ENCODE data around the gene NPPB. TPM values are rescaled to one million over a fixed set of nuclear protein-coding genes. Genes with fewer than 3 reads are reported as not detected.

Gene NPPB
- total RNA-seq, 1 experiment from 2014 or later, result not detected

GRCh38 chr1:11878081-11878890 lies 19.5 kb upstream of the NPPB start:
- H3K27me3 Mint-ChIP-seq (ENCODE audit: insufficient read depth, unreplicated experiment), result peaks cover 59% of the 10 kb centered on the region
- intact Hi-C loops (cut with micrococcal nuclease), result no loop called here
- no TSS peak for BruUV-seq (replicated peaks)
- no peak for TF ChIP-seq CTCF (IDR thresholded peaks at IDR 0.05; ENCODE audit: unreplicated experiment)
- CTCF ChIA-PET, result interaction anchor here (0.5 to 1.0 kb wide), 3 partner anchors 14 to 21 kb away, joined by 3 to 5 read pairs (median 3); no protein-coding TSS in a partner anchor
- H3K9me3 Mint-ChIP-seq (ENCODE audit: unreplicated experiment), result no peaks in the 10 kb centered on the region
- POLR2A ChIA-PET, result interaction anchor here (0.7 to 1.2 kb wide), 2 partner anchors 30 to 262 kb away, joined by 3 to 5 read pairs; no protein-coding TSS in a partner anchor
- DNase-seq (ENCODE audit: unreplicated experiment), result no peak
- no peaks in the 10 kb centered on the region for H3K36me3 Mint-ChIP-seq (ENCODE audit: insufficient read depth, unreplicated experiment)
- H3K4me3 Mint-ChIP-seq (ENCODE audit: unreplicated experiment), result no peak overlapping the region
- no peaks in the 10 kb centered on the region for H3K4me1 Mint-ChIP-seq (ENCODE audit: insufficient read depth, unreplicated experiment)
- no peak overlapping the region for H3K27ac Mint-ChIP-seq (ENCODE audit: low read depth, unreplicated experiment)

- Mint-ChIP-seq H3K27me3 (ENCODE audit: insufficient read depth, unreplicated experiment) (peaks cover 70% of the 10 kb centered on the region), H3K36me3 (ENCODE audit: insufficient read depth, unreplicated experiment) (no peaks in the 10 kb centered on the region), H3K4me3 (ENCODE audit: unreplicated experiment) (no peak overlapping the region), H3K4me1 (ENCODE audit: insufficient read depth, unreplicated experiment) (no peaks in the 10 kb centered on the region), H3K27ac (ENCODE audit: low read depth, unreplicated experiment) (no peak overlapping the region), H3K9me3 (ENCODE audit: unreplicated experiment) (no peaks in the 10 kb centered on the region)
- no TSS peak for BruUV-seq (replicated peaks)
- intact Hi-C loops (cut with micrococcal nuclease), result no loop called here
- no peak for TF ChIP-seq CTCF (IDR thresholded peaks at IDR 0.05; ENCODE audit: unreplicated experiment)
- no peak for DNase-seq (ENCODE audit: unreplicated experiment)
- POLR2A ChIA-PET, result interaction anchor here (1.2 kb wide), 1 partner anchor 31 kb away, joined by 5 read pairs; no protein-coding TSS in a partner anchor
- CTCF ChIA-PET, result interaction anchor here (0.7 kb wide), 1 partner anchor 155 kb away, joined by 3 read pairs; no protein-coding TSS in a partner anchor
Measured at GRCh38 chr1:11877074-11877473, 18.3 kb upstream of the NPPB start.

GRCh38 chr1:11875094-11875493 lies 16.3 kb upstream of the NPPB start:
- intact Hi-C loops (cut with micrococcal nuclease), result no loop called here
- TF ChIP-seq CTCF (IDR thresholded peaks at IDR 0.05; ENCODE audit: unreplicated experiment), result no peak
- ChIA-PET POLR2A (no interaction called here), CTCF (no interaction called here)
- Mint-ChIP-seq H3K27ac (ENCODE audit: low read depth, unreplicated experiment) (no peak overlapping the region), H3K9me3 (ENCODE audit: unreplicated experiment) (no peaks in the 10 kb centered on the region), H3K27me3 (ENCODE audit: insufficient read depth, unreplicated experiment) (peaks cover 79% of the 10 kb centered on the region), H3K36me3 (ENCODE audit: insufficient read depth, unreplicated experiment) (peaks cover 7% of the 10 kb centered on the region), H3K4me1 (ENCODE audit: insufficient read depth, unreplicated experiment) (no peaks in the 10 kb centered on the region), H3K4me3 (ENCODE audit: unreplicated experiment) (no peak overlapping the region)
- DNase-seq (ENCODE audit: unreplicated experiment), result no peak
- BruUV-seq (replicated peaks), result no TSS peak

GRCh38 chr1:11874624-11875023 lies 15.9 kb upstream of the NPPB start:
- TF ChIP-seq CTCF (IDR thresholded peaks at IDR 0.05; ENCODE audit: unreplicated experiment), result no peak
- H3K9me3 Mint-ChIP-seq (ENCODE audit: unreplicated experiment), result no peaks in the 10 kb centered on the region
- intact Hi-C loops (cut with micrococcal nuclease), result no loop called here
- H3K27me3 Mint-ChIP-seq (ENCODE audit: insufficient read depth, unreplicated experiment), result peaks cover 83% of the 10 kb centered on the region
- no peak overlapping the region for H3K4me3 Mint-ChIP-seq (ENCODE audit: unreplicated experiment)
- no peak for DNase-seq (ENCODE audit: unreplicated experiment)
- BruUV-seq (replicated peaks), result no TSS peak
- POLR2A ChIA-PET, result no interaction called here
- peaks cover 7% of the 10 kb centered on the region for H3K36me3 Mint-ChIP-seq (ENCODE audit: insufficient read depth, unreplicated experiment)
- no peak overlapping the region for H3K27ac Mint-ChIP-seq (ENCODE audit: low read depth, unreplicated experiment)
- no peaks in the 10 kb centered on the region for H3K4me1 Mint-ChIP-seq (ENCODE audit: insufficient read depth, unreplicated experiment)
- CTCF ChIA-PET, result no interaction called here

Measured in MCF 10A (cell line).